Measurements from ENCODE around the gene PRRG2.

- TF ChIP-seq POLR2AphosphoS5 (IDR thresholded peaks at IDR 0.05; ENCODE audit: borderline replicate concordance, low read depth, low read length) = no peak
- TF ChIP-seq EZH2 (IDR thresholded peaks at IDR 0.05) = no peak
Measured at GRCh38 chr19:49559443-49559842, 21.7 kb upstream of the PRRG2 start.

Measured in SK-N-MC (cell line).